PC-9 (cell line): ENCODE measurements around the gene ALKBH8. TPM values are rescaled to one million over a fixed set of nuclear protein-coding genes. Genes with fewer than 3 reads are reported as not detected.
A peak's percentile ranks its signal among the peaks of the same experiment; 100 is the strongest.
"Not testable (repeated sequence)": the region's sequence is repeated elsewhere in the genome, so short reads cannot be mapped to it uniquely, and the experiment has no call there.

ENCODE experiments used
- BruUV-seq: library from RNA; stranded (reverse); fragments of 400-500 nt; replicated peaks from 2 replicates; lab custom pipeline; 2021; lab: Mats Ljungman, UMichigan
- CTCF ChIA-PET: fragments of 300-600 bp; sonication (Branson Sonifier 250); formaldehyde crosslinking; loops from one replicate; lab custom pipeline; 2022; ENCODE audit warnings: antibody characterized with exemption; lab: Charles Lee
- POLR2A ChIA-PET: fragments of 300-600 bp; sonication (Branson Sonifier 250); formaldehyde crosslinking; loops from one replicate; lab custom pipeline; 2022; ENCODE audit warnings: antibody characterized with exemption; ENCODE audit not compliant: unreplicated experiment; lab: Charles Lee
- DNase-seq, 2 experiments: peaks; one replicate each; pipeline versions ENCODE4 v3.0.0 to v3.0.0-alpha.2; 2015 to 2022; ENCODE audit warnings: mixed read lengths in 1 of 2
- H2AFZ ChIP-seq: fragments of 200-600 bp; sonication (generic); 2 replicates; pipeline ENCODE4 v1.8.1; 2017; ENCODE audit warnings: antibody characterized with exemption
- H3F3A ChIP-seq: fragments of 200-600 bp; sonication (generic); 2 replicates; pipeline ENCODE4 v1.8.1; 2017; ENCODE audit warnings: antibody characterized with exemption, mild to moderate bottlenecking, low read depth; ENCODE audit not compliant: insufficient read depth
- H3K27ac ChIP-seq: fragments of 200-600 bp; sonication (generic); 2 replicates; pipeline ENCODE4 v1.6.1; 2016; ENCODE audit warnings: mixed run types
- H3K27me3 ChIP-seq: fragments of 200-600 bp; sonication (generic); 2 replicates; pipeline ENCODE4 v1.6.1; 2016; ENCODE audit warnings: low read depth, mixed run types; ENCODE audit not compliant: insufficient read depth
- H3K36me3 ChIP-seq: fragments of 200-600 bp; sonication (generic); 2 replicates; pipeline ENCODE4 v1.6.1; 2016; ENCODE audit warnings: low read depth, mixed run types
- H3K4me1 ChIP-seq: fragments of 200-600 bp; sonication (generic); replicated peaks from 2 replicates; pipeline ENCODE4 v1.6.1; 2016; ENCODE audit warnings: mixed run types; ENCODE audit not compliant: insufficient read depth
- H3K4me2 ChIP-seq: fragments of 200-600 bp; sonication (generic); 2 replicates; pipeline ENCODE4 v1.6.1; 2017; ENCODE audit warnings: mixed run types
- H3K4me3 ChIP-seq: fragments of 200-600 bp; sonication (generic); 2 replicates; pipeline ENCODE4 v1.6.1; 2016; ENCODE audit warnings: mixed run types
- H3K79me2 ChIP-seq: fragments of 200-600 bp; sonication (generic); 2 replicates; pipeline ENCODE4 v1.6.1; 2017; ENCODE audit warnings: low read depth, mixed run types
- H3K9me2 ChIP-seq: fragments of 200-600 bp; sonication (generic); 2 replicates; pipeline ENCODE4 v1.8.1; 2017; ENCODE audit warnings: mild to moderate bottlenecking; ENCODE audit not compliant: insufficient read depth
- H3K9me3 ChIP-seq: fragments of 200-600 bp; sonication (generic); 2 replicates; pipeline ENCODE4 v1.8.1; 2016; ENCODE audit warnings: low read depth; ENCODE audit not compliant: insufficient read depth
- H4K20me1 ChIP-seq: fragments of 200-600 bp; sonication (generic); 2 replicates; pipeline ENCODE4 v1.8.1; 2017; ENCODE audit not compliant: insufficient read depth
- EZH2 ChIP-seq: fragments of 200-600 bp; sonication (generic); IDR thresholded peaks from 2 replicates; pipeline ENCODE4 v1.8.0; 2017; ENCODE audit warnings: antibody characterized with exemption, low read depth
- intact Hi-C: fragments of 100-400 bp; cut with micrococcal nuclease; formaldehyde crosslinking; loops from one replicate; pipeline ENCODE4 v1.10.0; 2022; ENCODE audit not compliant: unreplicated experiment
- total RNA-seq: library from RNA; stranded (reverse); gene quantifications from 2 replicates; pipeline ENCODE4 v1.2.3, GENCODE V29; 2021
- TF ChIP-seq, protein P1 (sequence below): fragments of 200-600 bp; sonication (generic); conservative IDR thresholded peaks from 2 replicates; pipeline ENCODE4 v1.6.1; 2017; ENCODE audit warnings: mixed run types, antibody characterized with exemption, mild to moderate bottlenecking, moderate library complexity

The ALKBH8 gene
- total RNA-seq, 1 experiment from 2014 or later, result 4.4 TPM

DNA sequence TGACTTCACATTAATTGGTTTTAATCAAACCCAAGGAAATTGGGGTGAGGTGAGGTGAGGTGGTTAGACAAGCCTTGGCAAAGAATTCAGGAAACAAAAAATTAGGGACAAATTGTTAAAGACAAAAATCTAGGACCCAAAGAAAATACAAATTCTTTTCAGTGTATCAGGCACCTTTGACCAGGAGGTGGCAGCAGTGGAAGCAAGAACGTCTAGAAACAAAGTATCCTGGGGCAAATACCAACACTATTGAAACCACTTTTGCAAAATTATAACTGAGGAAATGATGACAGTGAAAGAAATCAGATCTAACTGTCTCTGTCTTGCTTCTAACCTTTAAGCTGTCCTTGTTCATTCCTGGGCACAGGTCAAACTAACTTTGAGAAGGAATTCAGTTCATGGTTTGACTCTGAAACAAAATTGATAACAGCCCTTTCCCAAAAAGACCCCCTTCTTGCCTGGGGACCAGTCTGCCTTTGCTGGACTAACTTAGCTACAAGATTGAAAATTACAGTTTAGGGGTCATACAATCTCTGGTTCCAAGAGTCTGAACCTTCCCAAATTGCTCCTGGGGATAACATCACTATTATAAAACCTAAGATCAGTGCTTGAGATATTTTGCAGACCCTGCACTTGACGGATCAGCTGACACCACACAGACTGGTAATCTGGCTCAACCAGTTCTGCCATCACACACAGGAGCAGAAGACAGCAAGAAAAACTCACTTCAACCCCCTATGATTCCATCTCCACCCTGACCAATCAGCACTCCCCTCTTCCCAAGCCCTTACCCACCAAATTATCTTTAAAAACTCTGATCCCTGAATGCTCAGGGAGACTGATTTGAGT, 11.2 kb upstream of the ALKBH8 start:
- H3K36me3 ChIP-seq, H4K20me1 ChIP-seq, H3K4me1 ChIP-seq, H3K27ac ChIP-seq, BruUV-seq, H2AFZ ChIP-seq, H3K4me2 ChIP-seq, H3K9me3 ChIP-seq, H3K4me3 ChIP-seq, H3F3A ChIP-seq, POLR2A ChIA-PET, H3K79me2 ChIP-seq, H3K27me3 ChIP-seq, H3K9me2 ChIP-seq: not testable (repeated sequence)
- TF ChIP-seq, protein P1, sequence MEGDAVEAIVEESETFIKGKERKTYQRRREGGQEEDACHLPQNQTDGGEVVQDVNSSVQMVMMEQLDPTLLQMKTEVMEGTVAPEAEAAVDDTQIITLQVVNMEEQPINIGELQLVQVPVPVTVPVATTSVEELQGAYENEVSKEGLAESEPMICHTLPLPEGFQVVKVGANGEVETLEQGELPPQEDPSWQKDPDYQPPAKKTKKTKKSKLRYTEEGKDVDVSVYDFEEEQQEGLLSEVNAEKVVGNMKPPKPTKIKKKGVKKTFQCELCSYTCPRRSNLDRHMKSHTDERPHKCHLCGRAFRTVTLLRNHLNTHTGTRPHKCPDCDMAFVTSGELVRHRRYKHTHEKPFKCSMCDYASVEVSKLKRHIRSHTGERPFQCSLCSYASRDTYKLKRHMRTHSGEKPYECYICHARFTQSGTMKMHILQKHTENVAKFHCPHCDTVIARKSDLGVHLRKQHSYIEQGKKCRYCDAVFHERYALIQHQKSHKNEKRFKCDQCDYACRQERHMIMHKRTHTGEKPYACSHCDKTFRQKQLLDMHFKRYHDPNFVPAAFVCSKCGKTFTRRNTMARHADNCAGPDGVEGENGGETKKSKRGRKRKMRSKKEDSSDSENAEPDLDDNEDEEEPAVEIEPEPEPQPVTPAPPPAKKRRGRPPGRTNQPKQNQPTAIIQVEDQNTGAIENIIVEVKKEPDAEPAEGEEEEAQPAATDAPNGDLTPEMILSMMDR, result peak; percentile 86
- CTCF ChIA-PET, result interaction anchor here (1.6 kb wide), 1 partner anchor 112 kb away, joined by 4 read pairs; no protein-coding TSS in a partner anchor
- peak in 1 of 2 experiments; percentile 44 for DNase-seq
- intact Hi-C loops, result loop anchor here (1.0 to 5.0 kb wide), 5 partner anchors 27 to 431 kb away; partner anchors contain the start of gene CUL5

DNA sequence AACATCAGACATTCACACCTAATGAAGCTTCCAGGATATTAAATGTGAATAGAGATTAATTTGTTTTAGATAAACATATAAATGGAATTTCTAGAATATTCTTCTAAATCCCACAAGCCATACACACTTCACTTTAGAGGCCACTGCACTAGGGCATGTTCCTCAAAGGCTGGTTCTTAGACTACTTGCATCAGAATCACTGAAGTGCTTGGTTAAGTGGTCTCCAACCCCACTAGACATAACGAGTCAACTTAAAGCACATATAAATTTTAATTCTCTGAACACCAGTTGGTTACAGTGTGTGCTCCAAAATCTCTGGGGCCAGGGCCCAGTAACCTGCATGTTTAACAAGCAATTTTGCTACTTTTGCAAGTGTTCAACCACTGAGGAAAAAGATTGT, 7.9 kb upstream of the ALKBH8 start:
- H3K27me3 ChIP-seq, result no peaks in the 10 kb centered on the region
- no peaks in the 10 kb centered on the region for H3K36me3 ChIP-seq
- no peaks in the 10 kb centered on the region for H3K9me3 ChIP-seq
- H3K4me3 ChIP-seq, result no peak overlapping the region
- no peak overlapping the region for H3K4me2 ChIP-seq
- CTCF ChIA-PET, result no interaction called here
- TF ChIP-seq, protein P1, result no peak
- TF ChIP-seq EZH2, result no peak
- H3F3A ChIP-seq, result no peaks in the 10 kb centered on the region
- no peak overlapping the region for H3K27ac ChIP-seq
- POLR2A ChIA-PET, result no interaction called here
- no peaks in the 10 kb centered on the region for H3K79me2 ChIP-seq
- no peak overlapping the region for H2AFZ ChIP-seq
- H3K9me2 ChIP-seq, result no peaks in the 10 kb centered on the region
- H3K4me1 ChIP-seq, result peaks cover 4% of the 10 kb centered on the region; the same call in 1 of the 2 replicates
- intact Hi-C loops, result no loop called here
- no TSS peak for BruUV-seq
- H4K20me1 ChIP-seq, result no peaks in the 10 kb centered on the region
- no peak for DNase-seq

DNA sequence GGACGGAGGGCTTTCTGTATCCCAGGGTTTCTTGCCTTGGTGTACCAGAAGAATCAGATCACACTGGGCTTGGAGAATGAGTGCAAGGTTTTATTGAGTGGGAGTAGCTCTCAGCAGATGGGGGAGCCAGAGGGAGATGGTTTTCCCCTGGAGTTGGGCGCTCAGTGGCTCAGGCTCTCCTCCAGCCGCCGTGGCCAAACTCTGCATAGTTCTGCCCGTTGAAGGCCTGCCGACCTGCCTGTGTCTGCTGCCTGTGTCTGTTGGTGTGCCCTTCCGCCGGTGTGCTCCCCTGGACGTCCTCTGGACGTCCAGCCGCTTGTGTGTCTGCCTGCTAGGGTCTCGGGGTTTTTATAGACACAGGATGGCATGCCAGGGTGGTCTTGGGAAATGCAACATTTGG, 4.5 kb upstream of the ALKBH8 start:
- ChIA-PET POLR2A (no interaction called here), CTCF (no interaction called here)
- no peak overlapping the region for H3K4me2 ChIP-seq

More for the DNA sequence above, 4.5 kb upstream of the ALKBH8 start:
- Histone ChIP-seq H3K9me2 (no peaks in the 10 kb centered on the region), H3K9me3 (no peaks in the 10 kb centered on the region), H3F3A (peaks cover 5% of the 10 kb centered on the region; the same call in 1 of the 2 replicates), H3K79me2 (peaks cover 3% of the 10 kb centered on the region), H3K4me3 (no peak overlapping the region), H3K36me3 (no peaks in the 10 kb centered on the region), H3K27me3 (no peaks in the 10 kb centered on the region), H3K4me1 (peaks cover 8% of the 10 kb centered on the region), H4K20me1 (no peaks in the 10 kb centered on the region), H3K27ac (no peak overlapping the region), H2AFZ (no peak overlapping the region)
- intact Hi-C loops, result no loop called here
- no peak for DNase-seq
- TF ChIP-seq, protein P1, result no peak
- TF ChIP-seq EZH2, result no peak
- BruUV-seq, result no TSS peak
